ENCODE results near the gene ZNF497.
A peak's percentile ranks its signal among the peaks of the same experiment; 100 is the strongest.

GRCh38 chr19:58380037-58380661 lies 17.6 kb upstream of the ZNF497 start:
- TF ChIP-seq CTCF (IDR thresholded peaks at IDR 0.05 in 2 of 3, conservative IDR thresholded peaks at IDR 0.05 in 1 of 3; ENCODE audit: insufficient read depth in 2 of 3, low read depth in 1 of 3, low read length in 3 of 3) (0 out of 6 replicates have a peak, but pooled peaks of 2 of the 3 experiments have one; percentile 7), HOXB6 (CRISPR knock-in tag; IDR thresholded peaks at IDR 0.05; ENCODE audit: borderline replicate concordance) (no peak), ZBTB26 (CRISPR knock-in tag; IDR thresholded peaks at IDR 0.05) (no peak), BRF1 (IDR thresholded peaks at IDR 0.05; ENCODE audit: borderline replicate concordance, extremely low read depth, insufficient read length) (no peak), ELF1 (tag; IDR thresholded peaks at IDR 0.05) (no peak), ZNF197 (CRISPR knock-in tag; IDR thresholded peaks at IDR 0.05; ENCODE audit: low read depth) (no peak), NR2F6 (CRISPR knock-in tag; IDR thresholded peaks at IDR 0.05) (no peak), YY1 (IDR thresholded peaks at IDR 0.05; ENCODE audit: borderline replicate concordance in 1 of 3, control insufficient read depth in 1 of 3, extremely low read depth in 1 of 3, insufficient read depth in 3 of 3, insufficient read length in 1 of 3, insufficient replicate concordance in 2 of 3, low read depth in 1 of 3, low read length in 2 of 3) (no peak), POLR2A (conservative IDR thresholded peaks at IDR 0.05) (no peak), ZNF780A (CRISPR knock-in tag; IDR thresholded peaks at IDR 0.05) (no peak), JUND (IDR thresholded peaks at IDR 0.05; ENCODE audit: borderline replicate concordance, low read depth, low read length) (no peak), JUND (tag; IDR thresholded peaks at IDR 0.05; ENCODE audit: borderline replicate concordance, low read depth, low read length) (no peak), DNMT1 (IDR thresholded peaks at IDR 0.05) (no peak), FOXK2 (conservative IDR thresholded peaks at IDR 0.05 in 1 of 2, IDR thresholded peaks at IDR 0.05 in 1 of 2; ENCODE audit: low read depth in 2 of 2) (no peak)

All from K562 (cell line).